EL (cell line): ENCODE measurements around the gene CCDC154.
A peak's percentile ranks its signal among the peaks of the same experiment; 100 is the strongest.
"Not testable (repeated sequence)": the region's sequence is repeated elsewhere in the genome, so short reads cannot be mapped to it uniquely, and the experiment has no call there.

Source experiments
- DNase-seq: peaks from one replicate; pipeline ENCODE4 v3.0.0-alpha.2; 2016

The CCDC154 gene

DNA sequence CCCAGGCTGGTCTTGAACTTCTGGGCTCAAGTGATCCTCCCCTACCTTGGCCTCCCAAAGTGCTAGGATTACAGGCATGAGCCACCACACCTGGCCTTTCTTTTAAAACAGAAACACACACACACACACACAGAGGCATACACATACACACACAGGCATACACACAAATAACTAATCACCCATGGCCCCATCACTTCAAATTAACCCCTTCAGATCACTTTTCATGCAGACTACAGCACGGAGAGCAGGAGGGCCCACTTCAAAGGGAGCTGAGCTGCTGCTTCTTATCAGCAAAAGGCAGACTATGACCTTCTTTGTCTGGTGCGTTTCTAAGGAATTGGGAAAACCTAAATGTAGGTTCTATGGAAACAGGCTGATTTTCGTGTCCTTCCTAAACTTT, 28.6 kb upstream of the CCDC154 start:
- DNase-seq, result no peak

DNA sequence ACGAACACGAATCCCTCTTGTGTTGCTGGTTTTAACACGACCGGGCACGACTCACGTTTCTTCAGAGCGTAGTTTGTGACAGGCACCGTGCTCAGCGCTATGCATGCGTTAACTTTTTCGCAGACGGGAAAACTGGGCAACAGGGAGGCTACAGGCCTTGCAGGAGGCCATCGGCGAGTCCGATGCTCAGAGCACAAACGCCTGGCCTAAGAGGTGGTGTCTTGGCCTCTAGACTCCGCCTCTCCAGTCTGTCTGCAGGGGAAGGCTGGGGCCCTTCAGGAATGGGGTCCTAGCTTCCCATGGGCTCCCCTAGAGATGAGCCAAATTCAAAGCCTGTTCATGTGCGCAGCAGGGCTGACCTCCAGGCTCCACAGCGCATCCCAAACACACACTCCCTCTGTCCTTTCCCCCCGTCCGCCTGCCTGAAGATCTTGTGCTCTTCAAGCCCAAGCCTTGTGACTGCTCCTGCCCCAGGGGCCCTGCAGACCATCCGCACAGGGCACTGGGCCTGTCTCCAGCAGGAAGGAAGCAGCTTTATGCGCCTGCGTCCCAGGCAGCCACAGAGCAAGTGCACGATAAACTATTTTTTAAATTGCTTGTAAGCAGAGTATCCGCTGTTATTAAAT, 27.3 kb upstream of the CCDC154 start:
- no peak for DNase-seq

DNA sequence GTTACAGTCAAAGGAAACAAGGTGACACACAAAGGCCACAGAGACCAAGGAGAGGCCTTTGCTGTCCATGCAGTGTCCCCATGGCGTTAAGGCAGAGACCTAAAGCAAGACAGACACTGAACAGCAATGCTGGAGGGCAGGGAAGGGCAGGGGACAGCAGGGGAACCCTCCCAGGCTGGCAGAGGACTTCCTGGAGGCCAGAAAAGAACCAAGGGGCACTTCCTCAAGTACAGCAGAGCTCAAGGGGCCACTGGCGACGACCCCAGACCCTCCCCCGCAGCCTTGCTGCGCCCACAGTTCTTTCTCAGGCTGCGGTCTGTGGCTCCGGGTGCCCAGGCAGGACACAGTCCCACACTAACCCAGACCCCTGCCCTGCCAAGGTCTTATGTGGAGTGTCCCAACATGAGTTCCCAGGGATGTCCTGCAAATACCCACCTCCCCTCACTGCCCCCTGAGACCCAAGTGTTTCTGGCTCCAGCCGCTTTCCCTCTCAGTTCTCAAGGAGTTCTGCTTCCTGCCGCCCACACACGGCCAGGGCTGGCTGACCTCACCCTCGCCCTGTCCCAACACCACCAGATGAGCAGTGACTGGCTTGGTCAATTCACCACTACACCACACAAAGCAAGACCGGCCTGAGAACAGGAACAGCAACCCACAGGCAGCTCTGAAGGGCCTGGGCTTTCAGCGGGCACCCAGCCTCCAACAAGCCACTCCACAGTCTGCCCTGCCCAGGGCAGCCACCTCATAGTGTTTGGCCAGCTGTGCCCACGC, 26.3 kb upstream of the CCDC154 start:
- DNase-seq, result peak; percentile 54

DNA sequence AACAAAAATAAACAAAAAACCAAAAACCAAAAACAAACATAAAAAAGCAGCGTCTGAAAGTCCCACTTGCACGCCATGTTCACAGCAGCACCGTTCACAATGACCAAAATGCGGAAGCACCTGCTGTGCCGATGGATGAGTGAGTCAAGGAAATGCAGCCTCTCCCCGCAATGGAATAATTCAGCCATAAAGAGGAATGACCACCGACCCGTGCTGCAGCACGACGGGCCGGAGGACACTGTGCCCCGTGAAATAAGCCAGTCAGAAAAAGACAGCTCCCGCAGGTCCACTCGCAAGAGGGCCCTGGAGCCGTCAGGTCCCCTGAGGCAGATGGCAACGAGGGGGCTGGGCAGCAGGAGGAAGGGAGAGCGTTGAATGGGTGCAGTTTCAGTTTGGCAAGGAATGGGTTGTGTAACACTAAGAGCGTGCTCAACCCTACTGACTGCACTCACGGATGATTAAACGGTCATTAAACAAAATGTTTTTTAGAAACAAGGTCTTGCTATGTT, 25.4 kb upstream of the CCDC154 start:
- DNase-seq, result no peak

DNA sequence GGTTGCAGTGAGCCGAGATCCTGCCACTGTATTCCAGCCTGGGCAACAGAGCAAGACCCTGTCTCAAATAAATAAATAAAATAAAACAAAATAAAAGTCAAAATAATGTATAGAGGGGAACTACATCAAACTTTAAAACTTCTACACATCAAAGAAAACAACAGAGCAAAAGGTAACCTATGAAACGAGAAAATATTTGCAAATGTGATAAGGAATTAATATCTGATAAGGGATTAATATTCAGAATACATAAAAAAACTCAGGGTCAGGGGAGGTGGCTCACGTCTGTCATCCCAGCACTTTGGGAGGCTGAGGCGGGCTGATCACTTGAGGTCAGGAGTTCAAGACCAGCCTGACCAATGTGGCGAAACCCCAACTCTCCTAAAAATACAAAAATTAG, 24.8 kb upstream of the CCDC154 start:
- not testable (repeated sequence) for DNase-seq

DNA sequence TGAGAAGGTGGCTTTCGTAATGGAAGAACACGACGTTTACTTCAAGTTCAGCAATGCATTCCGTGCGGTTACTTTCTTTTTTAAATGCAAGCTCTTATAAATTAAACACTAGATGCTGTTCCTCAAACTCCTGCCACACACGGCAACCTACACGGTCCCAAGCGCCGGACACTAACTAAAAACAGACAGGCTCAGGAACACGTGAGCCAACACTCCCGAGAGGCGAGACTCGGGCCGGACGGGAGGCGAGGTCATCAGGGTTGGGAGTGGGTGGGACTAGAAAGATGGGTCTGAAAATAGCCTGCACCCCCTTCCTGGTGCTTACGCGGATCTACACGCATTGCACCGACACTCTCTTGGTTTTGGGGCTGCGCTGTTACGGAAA, 24.1 kb upstream of the CCDC154 start:
- no peak for DNase-seq

DNA sequence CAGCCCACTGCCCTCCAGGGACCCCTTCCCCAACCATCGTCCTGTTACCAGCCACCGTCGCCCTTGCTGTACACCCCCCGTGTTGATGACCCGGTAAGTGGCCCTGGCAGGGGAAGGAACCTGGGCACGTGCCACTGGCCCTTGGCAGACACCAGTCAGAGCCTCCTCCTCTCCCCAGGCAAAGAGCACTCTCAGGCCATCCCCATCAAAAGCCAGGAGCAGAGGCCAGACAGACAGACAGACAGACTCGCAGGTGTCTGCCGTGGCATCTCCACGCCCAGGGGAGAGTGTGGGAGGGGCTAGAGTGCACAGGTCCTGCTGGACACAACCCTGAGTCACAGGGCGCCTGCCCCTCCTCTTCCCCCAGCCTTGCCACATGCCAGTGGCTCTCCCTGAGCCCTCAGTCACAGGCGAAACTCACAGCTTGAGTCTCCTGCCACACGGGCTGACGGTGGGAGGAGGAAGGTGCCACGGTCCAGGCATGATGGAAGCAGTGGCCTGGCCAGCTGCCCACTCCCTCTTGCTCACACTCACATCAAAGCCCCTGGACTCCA, 22.7 kb upstream of the CCDC154 start:
- no peak for DNase-seq

DNA sequence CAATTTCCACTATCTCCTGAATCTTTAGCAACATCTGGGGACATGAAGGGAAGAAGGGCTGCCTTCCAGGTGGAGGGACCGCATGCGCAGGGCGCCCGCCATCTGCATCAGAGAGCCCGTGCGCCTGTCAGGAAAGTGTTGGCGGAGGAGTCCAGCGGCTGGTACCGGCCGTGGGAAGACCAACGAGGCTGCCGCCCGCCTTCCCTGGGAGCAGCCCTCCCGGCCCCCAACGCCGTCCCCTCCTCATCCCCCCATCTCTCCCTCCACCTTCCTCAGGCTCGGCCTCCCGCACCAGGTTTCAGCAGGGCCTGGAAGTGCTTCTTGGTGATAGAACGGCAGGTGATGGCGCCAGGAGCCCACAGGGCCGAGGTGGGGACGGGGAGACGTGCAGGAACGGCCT, 21.7 kb upstream of the CCDC154 start:
- DNase-seq, result no peak

DNA sequence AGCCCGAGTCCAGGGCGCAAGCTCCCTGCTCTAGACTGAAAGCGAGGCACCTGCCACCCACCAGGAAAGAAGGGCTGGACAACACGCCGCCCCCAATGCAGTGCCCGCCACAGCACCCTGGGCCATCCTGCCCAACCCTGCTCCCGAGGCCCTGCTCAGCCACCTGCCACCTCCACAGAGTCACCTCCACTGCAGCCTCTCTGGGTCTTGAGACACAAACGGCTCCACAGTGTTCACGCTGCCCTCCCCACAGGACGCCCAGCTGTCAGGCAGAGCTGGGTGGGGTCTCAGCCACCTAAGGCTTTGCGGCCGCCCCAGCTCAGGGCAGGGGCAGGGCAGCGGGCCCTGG, 21.2 kb upstream of the CCDC154 start:
- no peak for DNase-seq

DNA sequence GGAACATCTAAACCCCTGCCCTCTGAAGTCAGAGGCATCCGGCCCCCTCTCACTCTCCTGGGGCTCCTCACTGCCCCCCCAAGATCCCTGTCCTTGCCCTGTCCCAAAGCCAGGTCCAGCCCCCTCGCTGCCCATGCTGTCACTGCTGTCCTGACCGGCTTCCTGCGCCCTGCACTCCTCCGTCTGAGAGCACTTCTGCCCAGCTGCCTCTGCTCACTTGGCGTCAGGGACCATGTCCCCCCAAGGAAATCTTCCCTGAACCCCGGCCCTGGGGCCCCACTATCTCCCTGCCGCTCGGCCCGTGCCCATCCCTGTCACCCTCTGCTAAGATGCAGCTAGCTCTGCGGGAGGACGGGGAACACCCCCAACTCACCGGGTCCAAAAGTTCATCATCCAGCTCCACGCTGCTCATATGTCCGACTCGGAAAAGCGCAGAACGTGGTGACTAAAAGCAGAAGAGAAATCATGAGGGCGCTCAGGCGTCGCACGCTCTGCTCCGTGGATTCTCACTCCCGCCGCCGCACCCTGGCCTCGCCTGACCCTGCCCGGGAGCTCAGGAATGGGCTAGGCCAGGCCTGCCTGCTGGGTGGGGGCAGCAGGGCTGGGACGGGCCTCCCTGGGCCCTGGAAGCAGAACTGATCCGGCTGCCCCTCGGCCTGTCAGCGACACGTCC, 20.7 kb upstream of the CCDC154 start:
- no peak for DNase-seq

DNA sequence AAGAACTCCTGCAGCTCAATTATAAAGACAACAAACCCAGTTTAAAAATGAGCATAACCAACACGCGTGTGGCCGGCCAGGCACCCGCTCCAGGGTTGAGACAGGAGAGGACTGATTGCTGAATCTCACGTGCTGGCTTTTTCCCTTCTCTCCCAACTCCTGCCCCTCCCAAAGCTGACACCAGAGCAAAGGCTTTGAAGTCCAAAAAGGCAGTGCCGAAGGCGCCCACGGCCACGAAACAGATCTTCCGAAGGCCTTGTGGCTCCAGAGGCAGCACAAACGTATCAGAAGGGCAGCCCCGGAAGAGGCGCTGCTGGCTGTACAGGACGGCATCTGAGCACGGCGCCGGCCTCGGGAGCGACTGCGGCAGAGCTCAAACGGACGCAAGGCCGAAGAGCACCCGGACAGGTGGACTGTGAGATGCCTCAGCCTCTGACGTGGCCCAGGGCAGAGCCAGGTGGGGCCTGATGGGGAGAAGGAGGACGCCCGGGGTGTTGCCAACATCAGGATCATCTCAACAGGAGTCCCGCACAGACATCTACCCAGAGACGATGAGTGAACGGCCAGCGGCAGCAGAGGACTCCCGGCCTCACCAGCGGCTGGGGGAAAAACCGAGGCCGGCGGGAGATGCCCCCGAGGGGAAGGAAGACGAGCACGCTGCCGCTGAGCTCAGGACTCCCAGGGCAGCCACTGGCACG, 20.0 kb upstream of the CCDC154 start:
- DNase-seq, result no peak

DNA sequence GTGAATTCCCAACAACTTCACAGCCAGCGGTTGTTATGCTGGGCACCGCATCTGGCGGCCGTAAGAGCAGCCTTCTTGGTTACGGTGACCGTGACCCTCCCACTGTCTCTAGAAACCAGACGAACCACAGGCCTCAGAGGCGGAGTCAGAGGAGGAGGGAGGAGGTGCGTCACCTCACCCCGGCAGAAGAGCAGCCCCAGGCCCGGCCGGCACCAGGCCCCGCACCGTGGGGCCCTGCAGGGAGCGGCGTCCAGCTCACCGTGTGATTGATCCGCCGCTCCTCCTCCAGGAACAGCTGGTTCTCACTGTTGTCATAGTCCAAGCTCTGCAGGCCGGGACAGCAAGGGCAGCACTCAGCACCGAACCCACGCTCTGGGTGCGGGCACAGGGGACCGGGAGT, 16.8 kb upstream of the CCDC154 start:
- no peak for DNase-seq

DNA sequence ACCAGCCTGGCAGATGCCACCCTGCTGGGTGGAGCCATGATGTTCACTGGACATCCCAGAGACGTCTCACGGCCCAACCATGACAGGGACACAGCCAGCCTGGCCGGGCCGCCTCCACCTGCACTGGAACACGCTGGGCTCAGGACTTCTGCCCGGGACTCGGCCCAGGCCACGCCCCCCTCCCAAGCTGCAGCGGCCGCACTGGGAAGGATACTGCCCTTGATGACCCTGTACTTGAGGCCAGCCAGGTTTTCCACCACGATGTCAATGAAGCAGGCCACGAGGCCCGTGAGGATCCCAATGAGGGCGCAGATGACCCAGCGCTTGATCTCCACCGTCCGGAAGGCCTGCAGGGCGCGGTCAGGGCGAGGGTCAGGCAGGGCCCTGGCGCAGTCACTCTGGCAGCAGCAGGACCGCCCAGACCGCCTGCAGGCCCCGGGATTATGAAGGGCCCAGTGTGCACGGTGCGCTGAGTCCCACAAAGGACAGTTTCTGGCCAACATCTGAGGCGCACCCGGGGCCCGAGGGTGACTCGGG, 16.3 kb upstream of the CCDC154 start:
- DNase-seq, result no peak

DNA sequence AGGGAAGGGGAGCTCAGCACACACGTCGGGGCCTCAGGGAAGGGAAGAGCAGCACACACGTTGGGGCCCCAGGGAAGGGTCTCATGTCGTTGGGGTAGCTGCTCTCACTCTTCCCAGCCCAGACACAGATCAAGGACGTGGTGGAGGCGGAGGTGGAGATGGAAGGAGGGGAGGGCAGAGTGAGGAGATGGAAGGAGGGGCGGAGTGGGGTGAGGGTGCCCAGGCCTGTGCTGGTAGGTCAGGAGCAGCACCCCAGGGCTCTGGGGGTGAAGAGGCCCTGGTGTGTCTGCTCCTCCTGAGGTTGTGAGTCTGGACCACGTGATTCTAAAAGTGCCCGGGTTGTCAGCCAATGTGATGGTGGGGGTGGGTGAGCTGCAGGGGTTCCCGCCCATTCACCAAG, 15.6 kb upstream of the CCDC154 start:
- no peak for DNase-seq

DNA sequence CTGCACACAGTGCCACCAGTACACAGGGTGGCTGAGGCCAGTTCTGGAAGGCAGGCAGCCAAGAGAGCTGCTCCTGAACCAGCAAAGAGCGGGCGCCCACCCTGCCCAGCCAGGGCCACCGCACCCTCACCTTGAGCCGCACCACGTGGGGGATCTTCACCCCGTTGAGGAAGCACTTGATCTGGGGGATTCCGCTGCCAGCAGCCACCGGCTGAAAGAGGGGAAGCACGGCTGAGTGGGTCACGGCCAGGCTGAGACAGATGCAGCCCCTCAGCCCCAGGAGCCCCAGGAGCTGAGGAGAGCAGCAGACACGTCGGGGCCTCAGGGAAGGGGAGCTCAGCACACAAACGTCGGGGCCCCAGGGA, 14.6 kb upstream of the CCDC154 start:
- no peak for DNase-seq

DNA sequence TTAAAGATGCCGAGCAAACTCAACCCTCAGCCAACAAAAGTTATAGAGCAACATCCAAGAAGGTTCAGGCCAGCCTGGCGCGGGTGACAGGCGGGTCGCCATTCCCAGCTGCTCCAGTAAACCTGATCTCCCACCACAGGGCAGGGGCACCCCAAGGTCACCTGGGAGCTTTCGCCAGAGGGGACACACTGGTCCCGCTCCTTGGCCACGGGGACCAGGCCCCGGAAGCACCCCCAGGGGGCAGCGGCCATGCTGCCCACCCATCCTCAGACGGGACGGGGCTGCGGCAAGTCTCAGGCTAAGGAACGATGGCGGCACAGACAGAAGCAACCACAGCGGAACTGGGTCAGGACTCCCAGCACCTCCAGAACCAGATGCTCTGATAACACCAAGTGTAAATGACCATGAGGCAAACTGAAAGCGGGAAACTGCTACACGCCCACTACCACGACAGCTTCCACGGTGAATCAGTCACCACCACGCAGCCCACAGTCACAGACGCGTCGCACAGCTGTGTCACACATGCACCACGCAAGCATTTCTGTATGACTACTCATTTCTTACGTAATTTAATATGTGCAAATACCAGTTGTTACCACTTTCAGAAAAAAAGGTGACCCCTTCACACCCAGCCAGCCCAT, 14.1 kb upstream of the CCDC154 start:
- no peak for DNase-seq

DNA sequence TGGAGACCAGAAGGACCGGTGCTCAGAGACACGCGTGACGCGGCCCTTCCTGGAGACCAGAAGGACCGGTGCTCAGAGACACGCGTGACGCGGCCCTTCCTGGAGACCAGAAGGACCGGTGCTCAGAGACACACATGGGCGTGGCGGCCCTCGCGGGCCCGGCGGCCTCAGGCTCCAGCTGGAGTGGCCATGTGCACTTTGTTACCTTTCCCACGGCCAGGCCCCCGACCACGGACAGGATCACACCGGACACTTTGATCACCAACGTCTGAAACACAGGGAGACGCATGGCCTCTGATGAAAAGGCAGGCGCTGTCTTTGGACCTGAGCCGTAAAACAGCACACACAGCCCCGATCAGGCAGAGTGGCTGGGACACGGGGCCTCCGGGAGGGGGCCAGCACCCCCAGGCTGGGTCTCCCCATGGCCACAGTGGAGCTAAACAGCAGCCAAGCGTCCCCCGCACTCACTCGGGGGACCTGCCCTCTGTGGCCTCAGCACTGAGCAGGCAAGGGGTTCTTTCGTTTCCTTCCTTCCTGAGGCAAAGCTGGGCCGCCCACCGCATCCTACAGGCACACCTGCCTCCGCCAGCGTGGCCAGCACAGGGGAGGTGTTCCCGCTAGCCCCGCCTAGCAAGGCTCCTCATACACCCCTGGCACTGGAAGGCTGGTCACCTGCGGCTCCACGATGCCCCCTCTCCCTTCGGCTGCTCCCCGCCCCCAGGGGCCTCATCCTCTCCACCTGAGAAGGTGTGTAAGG, 13.3 kb upstream of the CCDC154 start:
- DNase-seq, result no peak

DNA sequence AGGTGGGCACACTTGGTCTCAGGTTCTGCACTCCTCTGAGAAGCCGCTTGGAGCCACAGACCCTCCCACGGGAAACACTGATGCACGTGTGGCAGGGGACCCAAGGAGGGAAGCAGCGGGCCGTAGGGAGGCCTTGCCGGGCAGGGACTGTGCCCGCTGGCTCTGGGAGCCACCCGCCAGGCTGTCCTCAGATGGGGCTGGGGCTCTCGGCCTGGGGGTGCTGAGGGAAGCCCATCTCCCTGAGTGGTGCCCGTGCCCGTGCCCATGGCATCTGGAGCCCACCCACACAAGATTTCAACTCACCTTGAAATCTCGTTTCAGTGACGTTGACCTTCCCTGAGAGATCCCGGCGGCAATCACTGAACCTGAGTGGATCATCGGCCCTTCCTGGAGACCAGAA, 12.6 kb upstream of the CCDC154 start:
- DNase-seq, result no peak

DNA sequence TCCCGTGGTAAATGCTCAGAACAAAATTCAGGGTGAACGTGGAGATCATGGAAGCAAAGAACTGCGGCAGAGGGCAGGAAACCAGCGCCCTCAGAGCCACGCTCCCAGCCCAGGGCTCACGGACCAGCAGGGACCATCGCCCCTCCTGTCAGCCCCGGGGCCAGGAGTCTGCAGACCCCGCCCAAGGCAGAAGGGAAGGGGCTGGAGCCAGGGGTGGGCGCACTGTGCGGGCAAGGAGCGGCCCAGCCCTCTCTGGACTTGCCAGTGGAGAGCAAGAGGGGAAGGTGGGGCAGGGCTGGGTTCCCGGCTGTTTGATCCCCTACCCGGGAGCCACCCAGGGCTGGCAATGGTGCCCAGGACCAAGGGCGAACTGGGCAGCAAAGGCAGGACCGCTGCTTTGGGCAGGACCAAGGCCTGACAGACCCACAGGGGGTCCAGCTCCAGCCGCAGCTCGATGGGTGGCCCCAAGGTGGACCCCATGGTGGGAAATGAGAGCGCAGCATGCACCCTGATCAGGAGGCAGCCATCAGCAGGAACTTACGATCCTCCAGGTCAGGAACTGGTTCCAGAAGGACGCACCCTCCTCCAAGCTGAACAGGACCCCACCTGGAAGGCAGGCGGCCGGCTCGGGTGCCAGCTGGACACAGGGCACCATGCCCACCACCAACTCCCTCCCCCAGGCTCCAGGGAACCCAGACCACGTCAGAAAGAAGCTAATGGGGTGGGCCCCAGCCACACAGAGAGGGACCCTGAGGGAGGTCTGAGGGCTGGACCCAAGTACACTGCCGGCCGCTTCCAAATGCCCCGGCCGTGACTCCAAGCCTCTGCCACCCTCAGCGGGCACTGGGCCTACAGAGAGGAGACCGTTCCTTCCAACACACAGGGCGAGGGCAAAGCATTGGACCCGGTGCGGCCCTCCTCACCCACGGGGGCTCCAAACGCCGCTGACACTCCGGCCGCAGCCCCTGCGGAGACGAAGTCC, 11.1 kb upstream of the CCDC154 start:
- DNase-seq, result no peak

DNA sequence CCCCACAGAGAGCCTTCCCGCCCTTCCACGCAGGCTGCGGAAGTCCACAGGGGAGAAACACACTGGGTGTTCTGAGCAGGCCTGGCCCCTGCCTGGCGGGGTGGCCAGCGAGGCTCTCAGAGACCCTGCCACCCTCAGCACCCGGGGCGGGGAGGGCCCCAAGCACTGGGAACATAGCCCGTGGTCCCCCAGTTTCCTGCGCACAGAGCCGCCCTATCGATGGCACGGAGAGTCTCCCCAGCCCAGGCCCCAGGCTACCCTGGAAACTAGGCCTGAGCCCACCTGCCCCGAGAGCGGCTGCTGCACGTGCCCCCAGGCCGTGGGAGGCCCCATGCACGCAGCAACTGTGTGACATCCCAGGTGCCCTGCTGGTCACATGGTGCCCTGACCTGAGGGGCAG, 10.2 kb upstream of the CCDC154 start:
- DNase-seq, result no peak

DNA sequence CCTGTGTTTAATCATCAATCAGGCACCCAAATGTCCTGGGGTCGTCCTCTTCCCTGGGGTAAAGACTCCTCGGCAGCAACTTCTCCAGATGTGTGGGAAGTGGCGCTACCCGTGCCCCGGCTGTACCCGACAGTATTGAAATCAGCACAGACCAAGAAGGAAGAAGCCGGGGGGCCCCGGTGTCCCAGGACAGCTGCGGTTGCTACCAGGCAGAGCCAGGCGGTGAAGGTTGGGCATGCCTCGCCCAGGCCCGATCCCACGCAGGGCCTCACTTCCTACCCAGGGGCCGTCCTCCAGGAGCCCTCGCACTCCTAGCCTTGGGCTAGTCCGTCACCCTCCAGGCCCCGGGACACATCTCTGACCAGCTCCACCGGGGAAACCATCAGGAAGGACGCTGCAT, 9.0 kb upstream of the CCDC154 start:
- DNase-seq, result no peak
